NCI-H2029 (cell line): ENCODE data around the gene CASP10.

ENCODE experiments used
- DNase-seq: peaks from one replicate; lab custom pipeline; 2025; lab: John Stamatoyannopoulos, UW

CASP10 gene

DNA sequence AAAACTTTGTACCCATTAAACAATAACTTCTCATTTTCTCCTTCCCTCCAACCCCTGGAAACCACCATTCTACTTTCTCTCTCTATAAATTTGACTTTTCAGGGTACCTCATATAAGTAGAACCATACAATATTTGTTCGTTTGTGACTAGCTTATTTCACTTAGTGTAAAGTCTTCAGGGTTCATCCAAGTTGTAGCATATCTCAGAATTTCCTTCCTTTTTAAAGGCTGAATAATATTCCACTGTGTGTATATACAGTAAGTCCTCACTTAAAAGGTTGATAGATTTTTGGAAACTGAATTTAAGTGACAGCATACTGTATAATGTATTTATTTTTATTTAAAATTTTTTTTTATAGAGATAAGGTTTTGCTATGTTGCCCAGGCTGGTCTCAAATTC is 13.9 kb downstream of the CASP10 start:
- no peak for DNase-seq

GRCh38 chr2:201197781-201198180 is 14.8 kb downstream of the CASP10 start:
- DNase-seq = no peak

DNA sequence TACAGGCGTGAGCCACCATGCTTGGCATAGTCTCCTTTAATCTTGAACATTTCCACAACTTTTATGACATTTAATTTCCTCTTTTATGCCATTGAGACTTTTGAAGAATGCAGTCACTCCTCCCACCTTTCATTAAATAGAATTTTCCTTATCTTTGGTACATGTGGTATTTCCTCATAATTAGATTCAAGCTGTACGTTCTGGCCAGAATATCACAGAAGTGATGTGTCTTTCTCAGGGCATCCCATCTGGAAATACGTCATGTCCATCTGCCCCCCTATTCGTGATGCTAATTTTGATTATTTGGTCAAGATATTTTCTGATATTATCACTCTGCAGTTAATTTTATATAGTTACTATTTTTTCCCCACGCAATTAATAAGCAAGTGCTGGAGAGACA is 16.9 kb downstream of the CASP10 start:
- DNase-seq = no peak

- DNase-seq = no peak
Measured at GRCh38 chr2:201200345-201200744, 17.4 kb downstream of the CASP10 start.

DNA sequence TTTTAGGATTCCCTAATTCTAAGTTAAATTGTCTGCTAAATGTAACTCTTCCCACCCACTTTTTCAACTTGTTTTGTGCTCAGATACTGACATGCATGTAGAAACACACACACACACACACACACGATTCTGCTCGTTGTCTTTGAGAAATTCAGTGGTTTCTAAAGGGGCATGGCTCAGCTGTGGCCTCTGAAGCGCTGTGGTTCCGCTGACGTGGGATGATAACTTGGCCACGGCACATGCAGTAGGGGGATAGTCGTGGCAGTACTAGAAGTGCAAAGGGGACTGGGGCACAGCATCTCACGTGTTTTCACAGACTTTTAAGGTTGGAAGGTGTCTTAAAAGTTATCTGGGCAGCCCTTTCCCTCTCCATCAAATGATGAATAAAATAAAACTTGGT is 18.4 kb downstream of the CASP10 start:
- DNase-seq = no peak

GRCh38 chr2:201203916-201204654 is 21.1 kb downstream of the CASP10 start:
- no peak for DNase-seq

- DNase-seq = no peak
Measured at GRCh38 chr2:201204655-201205514, 21.9 kb downstream of the CASP10 start.

DNA sequence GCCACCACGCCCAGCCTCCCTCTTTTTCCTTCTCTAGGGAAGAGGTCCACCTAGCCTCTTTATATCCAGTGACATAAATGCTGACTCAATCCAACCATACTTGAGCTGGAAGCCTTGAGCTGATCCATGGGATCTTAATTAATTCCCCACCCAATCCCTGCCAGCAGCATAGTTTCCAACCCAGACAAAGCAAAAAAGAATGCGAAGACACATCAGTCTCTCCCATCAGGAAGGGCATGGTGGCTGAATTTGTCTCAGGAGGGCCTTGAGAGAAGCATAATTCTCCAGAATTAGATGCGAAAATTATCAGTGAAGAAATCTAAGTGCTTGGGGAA is 22.5 kb downstream of the CASP10 start:
- no peak for DNase-seq

GRCh38 chr2:201208563-201209252 is 25.8 kb downstream of the CASP10 start:
- no peak for DNase-seq

DNA sequence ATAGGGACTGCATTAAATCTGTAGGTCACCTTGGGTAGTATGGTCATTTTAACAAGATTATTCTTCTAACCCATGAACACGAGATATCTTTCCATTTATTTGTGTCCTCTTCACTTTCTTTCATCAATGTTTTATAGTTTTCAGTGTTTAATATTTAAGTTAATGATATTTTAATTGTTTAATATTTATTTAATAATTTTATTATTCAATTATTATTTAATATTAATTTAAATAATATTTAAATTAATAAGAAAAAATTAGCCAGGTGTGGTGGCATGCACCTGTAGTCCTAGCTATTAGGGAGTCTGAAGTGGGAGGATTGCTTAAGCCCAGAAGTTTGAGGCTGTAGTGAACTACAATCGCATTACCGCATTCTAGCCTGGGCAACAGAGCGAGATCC is 33.0 kb downstream of the CASP10 start:
- no peak for DNase-seq

- no peak for DNase-seq
Measured at GRCh38 chr2:201216918-201217317, 34.0 kb downstream of the CASP10 start.

DNA sequence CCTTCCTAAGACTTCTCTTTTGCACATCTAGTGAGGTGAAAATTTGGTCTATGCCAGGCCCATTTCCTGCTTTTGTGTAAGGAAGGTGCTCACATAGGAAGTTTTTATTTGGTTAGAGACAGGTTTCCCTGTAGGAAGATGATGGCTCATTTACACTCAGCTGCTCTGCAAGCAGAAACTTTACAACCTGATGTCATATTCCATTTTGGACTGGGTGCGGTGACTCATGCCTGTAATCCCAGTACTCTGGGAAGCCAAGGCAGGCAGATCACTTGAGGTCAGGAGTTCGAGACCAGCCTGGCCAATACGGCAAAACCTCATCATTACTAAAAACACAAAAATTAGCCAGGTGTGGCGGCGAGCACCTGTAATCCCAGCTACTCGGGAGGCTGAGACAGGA is 35.8 kb downstream of the CASP10 start:
- DNase-seq = no peak

- no peak for DNase-seq
Measured at GRCh38 chr2:201219328-201220096, 36.6 kb downstream of the CASP10 start.

- no peak for DNase-seq
Measured at GRCh38 chr2:201220102-201220570, 37.2 kb downstream of the CASP10 start.

- DNase-seq = no peak
Measured at GRCh38 chr2:201223089-201224073, 40.4 kb downstream of the CASP10 start.

DNA sequence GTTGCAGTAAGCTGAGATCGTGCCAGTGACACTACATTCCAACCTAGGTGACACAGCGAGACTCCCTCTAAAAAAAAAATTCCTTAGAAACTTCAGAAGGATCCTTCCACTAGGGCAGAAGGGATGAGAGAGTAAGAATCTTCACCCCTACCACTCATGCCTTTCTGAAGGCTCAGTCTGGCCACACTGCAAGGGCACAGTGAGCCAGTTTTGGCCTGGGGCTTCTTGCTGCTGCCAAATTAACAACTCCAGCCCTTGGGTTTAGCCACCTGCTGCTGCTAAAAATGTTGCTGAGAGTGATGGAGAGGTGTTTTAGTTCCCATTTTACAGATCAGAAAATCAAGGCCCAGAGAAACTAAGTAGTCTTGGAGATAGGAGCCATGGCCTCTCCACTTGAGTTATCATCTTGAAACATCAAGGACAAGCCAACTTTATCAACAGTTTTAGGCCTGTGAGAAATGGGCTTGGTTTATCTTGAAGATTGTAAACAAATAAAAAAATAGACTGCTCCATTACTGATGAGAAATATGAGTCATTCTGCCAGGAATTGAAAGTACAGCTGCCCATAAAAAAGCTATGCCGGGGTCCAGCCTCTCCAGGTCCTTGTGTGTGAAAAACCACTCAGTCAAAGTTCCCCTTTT is 45.5 kb downstream of the CASP10 start:
- no peak for DNase-seq

GRCh38 chr2:201228912-201229290 is 46.0 kb downstream of the CASP10 start:
- DNase-seq = no peak

GRCh38 chr2:201231781-201232466 is 49.0 kb downstream of the CASP10 start:
- peak; percentile 97 for DNase-seq

GRCh38 chr2:201232467-201232815 is 49.5 kb downstream of the CASP10 start:
- no peak for DNase-seq
